Stomach (tissue), 4 donors: Measurements from ENCODE around the gene SSTR4.

Experiments used
- CTCF ChIP-seq, 7 experiments: fragments of 450-650 bp in 4 of 7; fragments of 200-600 bp in 3 of 7; sonication (generic) in 3 of 7; IDR thresholded peaks; one replicate each; pipeline ENCODE4 v1.5.1; 2016 to 2019; ENCODE audit warnings: antibody characterized with exemption in 7 of 7, control low read depth in 2 of 7, mild to moderate bottlenecking in 1 of 7
- POLR2A ChIP-seq, 4 donors: fragments of 450-650 bp; IDR thresholded peaks; one replicate each; pipeline ENCODE4 v1.6.1; 2016; ENCODE audit warnings: antibody characterized with exemption in 4 of 4, control low read depth in 2 of 4, mild to moderate bottlenecking in 1 of 4, moderate library complexity in 1 of 4

GRCh38 chr20:23009636-23010035, 25.5 kb upstream of the SSTR4 start:
- TF ChIP-seq CTCF (IDR thresholded peaks at IDR 0.05) = no peak
- TF ChIP-seq POLR2A (IDR thresholded peaks at IDR 0.05) = no peak
